ENCODE results near the gene RAB10. TPM values are rescaled to one million over a fixed set of nuclear protein-coding genes. Genes with fewer than 3 reads are reported as not detected.
A peak's percentile ranks its signal among the peaks of the same experiment; 100 is the strongest.

Gene RAB10
- total and polyA plus RNA-seq, 4 donors, result 45.8 to 92.4 (median 69.0) TPM

DNA sequence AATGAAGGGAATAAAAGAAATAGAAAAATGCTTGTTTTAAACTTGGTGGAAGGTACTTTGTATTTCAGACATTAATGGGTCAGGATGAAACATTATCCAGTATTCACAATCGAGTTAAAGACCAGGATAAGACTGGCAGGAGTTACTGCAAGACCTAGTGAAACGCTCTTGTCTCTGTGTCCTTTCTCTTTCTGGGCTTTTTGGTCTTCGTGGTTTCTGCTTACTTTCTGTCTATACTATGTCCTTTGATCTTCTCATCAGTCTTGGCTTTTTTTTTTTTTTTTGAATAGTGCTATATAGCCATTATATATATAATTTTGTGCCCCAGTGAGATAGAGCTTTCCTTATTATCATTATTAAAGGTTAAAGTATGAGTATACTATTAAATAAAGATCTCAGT is 96.9 kb downstream of the RAB10 start:
- H3K36me3 ChIP-seq (ENCODE audit: control insufficient read depth in 1 of 2, insufficient read depth in 2 of 2, low read length in 1 of 2), result no peaks in the 10 kb centered on the region
- DNase-seq, result no peak
- H3K9me3 ChIP-seq (ENCODE audit: control insufficient read depth, low read length), result no peaks in the 10 kb centered on the region
- H3K27me3 ChIP-seq (ENCODE audit: control insufficient read depth in 1 of 2, insufficient read depth in 2 of 2, low read length in 1 of 2), result no peaks in the 10 kb centered on the region
- WGBS, 2 donors, result 87 to 91% methylated on average over 3 of the region's 3 CpGs
- ATAC-seq (ENCODE audit: low FRiP score), result no peak
- intact Hi-C loops (cut with DNase I), result no loop called here
- no peak overlapping the region for H3K4me3 ChIP-seq (ENCODE audit: low read length in 2 of 2)
- H3K4me1 ChIP-seq (ENCODE audit: control insufficient read depth in 1 of 2, insufficient read depth in 2 of 2, low read length in 2 of 2), result no peaks in the 10 kb centered on the region
- no peak overlapping the region for H3K27ac ChIP-seq (ENCODE audit: low read depth in 1 of 2, low read length in 2 of 2)

DNA sequence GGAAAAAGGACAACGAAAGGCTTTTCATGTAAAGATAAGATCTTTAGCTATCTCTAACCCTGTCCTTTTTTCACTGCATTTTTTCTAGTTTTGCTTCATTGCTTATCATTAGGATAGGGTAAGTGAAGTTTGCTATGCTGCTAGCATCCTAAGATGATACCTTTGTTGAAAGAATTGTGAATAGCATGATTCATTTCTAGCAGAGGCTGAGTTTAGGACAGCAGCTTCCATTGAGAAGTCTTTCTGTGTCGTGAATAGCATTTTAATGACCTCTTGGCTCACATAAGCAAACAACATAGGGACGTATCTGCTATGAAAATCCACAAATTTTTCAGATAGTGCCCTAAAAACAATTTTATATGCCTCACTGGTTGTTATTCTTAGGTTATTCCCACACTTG is 102.6 kb downstream of the RAB10 start:
- DNase-seq (no peak), ATAC-seq (ENCODE audit: low FRiP score) (no peak)
- Histone ChIP-seq H3K9me3 (ENCODE audit: control insufficient read depth, low read length) (no peaks in the 10 kb centered on the region), H3K27me3 (ENCODE audit: control insufficient read depth in 1 of 2, insufficient read depth in 2 of 2, low read length in 1 of 2) (no peaks in the 10 kb centered on the region), H3K27ac (ENCODE audit: low read depth in 1 of 2, low read length in 2 of 2) (no peak overlapping the region), H3K4me3 (ENCODE audit: low read length in 2 of 2) (no peak overlapping the region), H3K36me3 (ENCODE audit: control insufficient read depth in 1 of 2, insufficient read depth in 2 of 2, low read length in 1 of 2) (no peaks in the 10 kb centered on the region), H3K4me1 (ENCODE audit: control insufficient read depth in 1 of 2, insufficient read depth in 2 of 2, low read length in 2 of 2) (no peaks in the 10 kb centered on the region)
- intact Hi-C loops (cut with DNase I), result no loop called here
- WGBS, 2 donors, result 42 to 44% methylated on average over 3 of the region's 3 CpGs

DNA sequence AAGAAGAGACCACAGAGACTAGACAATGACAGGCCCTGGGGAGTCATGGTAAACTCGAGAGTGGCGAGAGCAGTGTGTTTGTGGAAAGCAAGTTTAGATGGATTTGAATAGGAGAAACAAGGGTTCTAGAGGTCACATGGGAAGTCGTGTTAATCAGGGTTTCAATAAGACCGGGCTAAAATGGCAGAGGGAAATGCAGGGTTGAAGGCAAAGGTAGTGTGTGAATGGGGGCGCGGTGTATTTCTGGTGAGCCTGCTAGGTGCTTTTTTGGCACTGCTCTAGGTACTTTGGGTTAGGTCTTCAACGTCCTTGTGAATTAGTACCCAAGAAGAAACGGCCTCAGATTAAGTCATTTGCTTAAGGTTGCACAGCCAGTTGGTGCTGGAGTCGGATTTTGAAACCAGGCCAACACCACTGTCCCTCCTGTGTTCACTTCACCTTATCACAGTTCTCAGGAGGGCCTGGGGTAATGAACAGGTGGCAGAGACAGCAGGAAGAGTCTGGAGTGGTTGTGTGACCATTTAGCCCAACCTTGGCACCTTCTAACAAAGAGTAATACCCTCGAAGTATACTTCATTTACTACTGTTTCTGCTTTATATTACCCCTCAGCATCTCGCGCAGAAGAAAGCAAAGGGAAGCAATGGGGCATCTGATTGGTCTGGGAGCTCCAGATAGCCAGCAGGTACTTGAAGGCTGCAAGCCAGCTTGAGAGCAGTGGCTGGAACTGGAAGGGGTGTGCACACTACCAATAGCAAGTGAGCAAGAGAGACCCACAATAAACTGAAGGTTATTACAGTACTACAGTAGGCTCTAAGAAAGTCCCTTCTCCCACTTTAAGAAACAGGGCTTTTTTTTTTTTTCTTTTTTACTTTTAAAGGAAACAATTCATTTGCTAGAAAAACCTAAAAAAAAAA is 105.6 kb downstream of the RAB10 start:
- ATAC-seq (ENCODE audit: low FRiP score) (no peak), DNase-seq (no peak)
- H3K27ac ChIP-seq (ENCODE audit: low read depth in 1 of 2, low read length in 2 of 2), result no peak overlapping the region
- H3K27me3 ChIP-seq (ENCODE audit: control insufficient read depth in 1 of 2, insufficient read depth in 2 of 2, low read length in 1 of 2), result no peaks in the 10 kb centered on the region
- intact Hi-C loops (cut with DNase I), result no loop called here
- H3K36me3 ChIP-seq (ENCODE audit: control insufficient read depth in 1 of 2, insufficient read depth in 2 of 2, low read length in 1 of 2), result no peaks in the 10 kb centered on the region
- H3K4me3 ChIP-seq (ENCODE audit: low read length in 2 of 2), result no peak overlapping the region
- WGBS, 2 donors, result 60 to 62% methylated on average over 12 of the region's 12 CpGs
- no peaks in the 10 kb centered on the region for H3K9me3 ChIP-seq (ENCODE audit: control insufficient read depth, low read length)
- H3K4me1 ChIP-seq (ENCODE audit: control insufficient read depth in 1 of 2, insufficient read depth in 2 of 2, low read length in 2 of 2), result no peaks in the 10 kb centered on the region

DNA sequence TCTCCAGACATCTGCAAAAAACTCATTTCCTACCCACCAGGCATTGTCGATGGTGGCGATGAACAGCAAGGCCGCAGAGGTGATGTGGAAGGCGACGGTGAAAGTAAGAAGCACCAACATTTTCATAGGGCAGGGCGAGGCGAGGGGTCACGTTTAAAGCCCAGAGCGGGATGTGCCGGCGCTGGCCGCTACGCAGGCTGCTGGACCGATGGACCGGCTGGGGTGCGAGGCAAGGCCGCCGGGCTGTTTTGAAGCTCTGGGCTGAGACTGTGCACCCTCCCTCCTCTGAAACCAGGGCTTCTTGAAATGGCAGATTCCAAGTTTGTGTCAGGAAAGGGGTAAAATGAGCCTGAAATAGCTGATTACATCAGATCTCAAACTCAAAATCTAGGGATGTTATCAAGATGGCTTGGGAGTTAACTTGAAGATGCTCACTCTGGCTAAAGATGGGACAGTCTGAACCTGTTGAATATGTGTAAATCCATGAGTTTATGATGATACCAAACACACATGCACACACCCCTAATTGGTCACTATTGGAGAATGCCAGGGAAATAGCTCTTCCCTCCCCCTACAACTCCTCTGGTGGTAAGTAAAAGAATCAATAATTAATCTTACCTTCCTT is 107.4 kb downstream of the RAB10 start:
- H3K4me3 ChIP-seq (ENCODE audit: low read length in 2 of 2), result no peak overlapping the region
- no peak overlapping the region for H3K27ac ChIP-seq (ENCODE audit: low read depth in 1 of 2, low read length in 2 of 2)
- no peaks in the 10 kb centered on the region for H3K4me1 ChIP-seq (ENCODE audit: control insufficient read depth in 1 of 2, insufficient read depth in 2 of 2, low read length in 2 of 2)
- intact Hi-C loops (cut with DNase I), result no loop called here
- DNase-seq (no peak), ATAC-seq (ENCODE audit: low FRiP score) (no peak)
- H3K9me3 ChIP-seq (ENCODE audit: control insufficient read depth, low read length), result no peaks in the 10 kb centered on the region
- H3K36me3 ChIP-seq (ENCODE audit: control insufficient read depth in 1 of 2, insufficient read depth in 2 of 2, low read length in 1 of 2), result no peaks in the 10 kb centered on the region
- WGBS, 2 donors, result 89 to 90% methylated on average over 18 of the region's 18 CpGs
- no peaks in the 10 kb centered on the region for H3K27me3 ChIP-seq (ENCODE audit: control insufficient read depth in 1 of 2, insufficient read depth in 2 of 2, low read length in 1 of 2)

DNA sequence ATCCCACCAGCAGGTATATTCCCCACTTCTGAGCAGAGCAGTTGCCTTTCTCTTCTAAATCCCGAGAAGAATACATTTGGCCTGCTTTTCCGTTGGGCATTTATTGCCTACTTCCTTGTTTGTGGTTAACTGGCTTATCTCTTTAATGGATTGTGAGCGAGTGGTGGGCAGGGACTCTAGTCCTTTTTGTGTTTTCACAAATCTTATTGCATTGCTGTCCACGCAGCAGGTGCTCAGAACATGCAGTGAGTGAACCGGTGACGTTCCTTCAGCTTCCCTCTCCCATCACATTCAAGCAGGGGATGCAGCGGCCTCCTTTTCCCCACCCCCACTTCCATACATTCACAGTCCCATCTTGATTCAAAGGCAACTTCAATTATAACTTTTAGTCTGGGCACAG is 110.1 kb downstream of the RAB10 start:
- intact Hi-C loops (cut with DNase I), result loop anchor here in 1 of 2 donors (2.0 kb wide), 1 partner anchor 193 kb away; no protein-coding TSS in a partner anchor
- DNase-seq (no peak), ATAC-seq (ENCODE audit: low FRiP score) (no peak)
- 62 to 71% methylated on average over 7 of the region's 7 CpGs for WGBS, 2 donors
- no peak overlapping the region for H3K4me3 ChIP-seq (ENCODE audit: low read length in 2 of 2)
- no peaks in the 10 kb centered on the region for H3K36me3 ChIP-seq (ENCODE audit: control insufficient read depth in 1 of 2, insufficient read depth in 2 of 2, low read length in 1 of 2)
- H3K4me1 ChIP-seq (ENCODE audit: control insufficient read depth in 1 of 2, insufficient read depth in 2 of 2, low read length in 2 of 2), result no peaks in the 10 kb centered on the region
- no peaks in the 10 kb centered on the region for H3K9me3 ChIP-seq (ENCODE audit: control insufficient read depth, low read length)
- H3K27me3 ChIP-seq (ENCODE audit: control insufficient read depth in 1 of 2, insufficient read depth in 2 of 2, low read length in 1 of 2), result no peaks in the 10 kb centered on the region
- H3K27ac ChIP-seq (ENCODE audit: low read depth in 1 of 2, low read length in 2 of 2), result no peak overlapping the region

DNA sequence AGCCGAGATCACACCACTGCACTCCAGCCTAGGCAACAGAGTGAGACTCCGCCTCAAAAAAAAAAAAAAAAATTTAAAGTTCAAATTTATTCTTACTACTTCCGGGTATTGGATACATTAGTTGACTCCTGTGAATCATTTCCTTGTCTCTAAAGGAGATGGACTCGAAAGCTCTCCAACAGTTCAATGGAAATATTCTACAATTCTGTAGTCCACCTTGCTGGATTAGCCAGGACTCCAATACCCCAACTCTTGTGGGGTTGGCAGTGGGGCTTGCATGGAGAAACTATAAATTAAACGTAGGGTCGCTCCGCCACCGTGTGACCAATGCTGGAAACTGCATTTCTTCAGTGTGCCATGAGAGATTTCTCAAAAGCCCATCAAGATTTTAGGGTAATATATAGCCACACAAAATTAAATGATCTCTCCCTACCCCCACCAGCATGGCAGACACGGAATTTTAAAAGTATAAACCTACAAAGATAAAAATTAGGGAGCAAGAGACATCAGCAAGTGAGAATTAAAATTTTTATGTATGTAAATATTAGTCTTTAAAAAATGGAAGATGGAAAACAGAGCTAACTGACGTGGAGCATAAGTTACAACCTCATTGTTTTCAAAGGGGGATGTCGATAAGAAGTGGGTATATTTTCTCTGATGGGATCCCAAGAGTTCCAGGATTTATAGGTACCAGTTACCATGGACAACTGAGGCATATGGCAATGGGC is 111.2 kb downstream of the RAB10 start:
- H3K4me1 ChIP-seq (ENCODE audit: control insufficient read depth in 1 of 2, insufficient read depth in 2 of 2, low read length in 2 of 2), result no peaks in the 10 kb centered on the region
- DNase-seq (peak; percentile 59 to 79), ATAC-seq (ENCODE audit: low FRiP score) (peak; percentile 54)
- no peak overlapping the region for H3K27ac ChIP-seq (ENCODE audit: low read depth in 1 of 2, low read length in 2 of 2)
- H3K4me3 ChIP-seq (ENCODE audit: low read length in 2 of 2), result no peak overlapping the region
- H3K9me3 ChIP-seq (ENCODE audit: control insufficient read depth, low read length), result no peaks in the 10 kb centered on the region
- intact Hi-C loops (cut with DNase I), result loop anchor here (1.0 to 5.0 kb wide), 3 partner anchors 154 to 194 kb away; no protein-coding TSS in a partner anchor
- H3K36me3 ChIP-seq (ENCODE audit: control insufficient read depth in 1 of 2, insufficient read depth in 2 of 2, low read length in 1 of 2), result no peaks in the 10 kb centered on the region
- WGBS, 2 donors, result 21 to 24% methylated on average over 11 of the region's 11 CpGs
- H3K27me3 ChIP-seq (ENCODE audit: control insufficient read depth in 1 of 2, insufficient read depth in 2 of 2, low read length in 1 of 2), result no peaks in the 10 kb centered on the region

DNA sequence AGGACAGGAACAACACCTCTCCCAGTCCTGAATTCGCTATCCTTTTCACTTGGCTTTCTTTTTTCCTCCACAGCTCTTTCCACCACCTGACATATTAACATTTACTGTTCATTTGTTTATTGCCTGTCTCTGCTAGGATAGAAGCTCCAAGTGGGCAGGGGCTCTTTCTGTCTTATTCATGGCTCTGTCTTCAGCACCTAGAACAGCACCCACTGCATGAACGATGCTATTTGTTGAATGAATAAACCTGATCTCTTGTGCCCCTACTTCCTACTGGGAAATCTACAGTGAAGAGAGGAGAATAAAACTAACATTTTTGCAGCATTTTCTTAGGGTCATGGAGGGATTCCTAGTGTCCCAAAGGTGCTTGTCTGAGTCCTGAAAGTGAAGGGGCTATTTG is 114.6 kb downstream of the RAB10 start:
- Histone ChIP-seq H3K27me3 (ENCODE audit: control insufficient read depth in 1 of 2, insufficient read depth in 2 of 2, low read length in 1 of 2) (no peaks in the 10 kb centered on the region), H3K36me3 (ENCODE audit: control insufficient read depth in 1 of 2, insufficient read depth in 2 of 2, low read length in 1 of 2) (no peaks in the 10 kb centered on the region), H3K4me3 (ENCODE audit: low read length in 2 of 2) (no peak overlapping the region), H3K9me3 (ENCODE audit: control insufficient read depth, low read length) (no peaks in the 10 kb centered on the region), H3K27ac (ENCODE audit: low read depth in 1 of 2, low read length in 2 of 2) (no peak overlapping the region), H3K4me1 (ENCODE audit: control insufficient read depth in 1 of 2, insufficient read depth in 2 of 2, low read length in 2 of 2) (no peaks in the 10 kb centered on the region)
- intact Hi-C loops (cut with DNase I), result loop anchor here in 1 of 2 donors (5.0 kb wide), 1 partner anchor 196 kb away; no protein-coding TSS in a partner anchor
- ATAC-seq (ENCODE audit: low FRiP score) (no peak), DNase-seq (no peak)
- WGBS, 2 donors, result 28 to 39% methylated on average over 2 of the region's 2 CpGs

DNA sequence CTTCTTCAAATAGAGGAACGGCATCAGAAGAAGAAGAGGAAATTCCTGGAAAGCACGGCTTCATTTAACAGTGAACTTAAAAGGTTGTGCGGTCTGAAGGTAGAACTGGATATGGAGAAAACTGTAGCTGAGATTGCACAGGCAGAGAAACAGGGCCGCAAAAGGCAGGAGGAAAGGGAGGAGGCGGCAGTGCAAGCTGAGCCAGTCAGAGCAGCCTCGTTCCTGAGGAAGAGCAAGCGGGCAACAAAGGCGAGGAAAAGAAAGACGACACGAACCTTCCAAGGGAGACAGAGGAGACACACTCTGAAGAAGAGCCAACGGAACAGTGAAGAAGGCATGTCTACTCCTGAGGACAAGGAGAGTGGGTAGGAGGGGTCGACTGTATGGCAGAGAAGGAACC is 116.4 kb downstream of the RAB10 start:
- Histone ChIP-seq H3K36me3 (ENCODE audit: control insufficient read depth in 1 of 2, insufficient read depth in 2 of 2, low read length in 1 of 2) (no peaks in the 10 kb centered on the region), H3K27ac (ENCODE audit: low read depth in 1 of 2, low read length in 2 of 2) (no peak overlapping the region), H3K4me3 (ENCODE audit: low read length in 2 of 2) (no peak overlapping the region), H3K9me3 (ENCODE audit: control insufficient read depth, low read length) (no peaks in the 10 kb centered on the region), H3K4me1 (ENCODE audit: control insufficient read depth in 1 of 2, insufficient read depth in 2 of 2, low read length in 2 of 2) (no peaks in the 10 kb centered on the region), H3K27me3 (ENCODE audit: control insufficient read depth in 1 of 2, insufficient read depth in 2 of 2, low read length in 1 of 2) (no peaks in the 10 kb centered on the region)
- DNase-seq (no peak), ATAC-seq (ENCODE audit: low FRiP score) (no peak)
- intact Hi-C loops (cut with DNase I), result no loop called here
- WGBS, 2 donors, result 79 to 82% methylated on average over 12 of the region's 12 CpGs
